Activated naive CD8-positive, alpha-beta T cell treated with anti-CD3 and anti-CD28 coated beads, Interleukin-2, amount 50 U/mL, for 16 hours (primary cell): ENCODE measurements around the gene ERN2.

ENCODE experiments used
- DNase-seq: peaks from one replicate; pipeline ENCODE4 v3.0.0-alpha.2; 2020; ENCODE audit warnings: low read depth, low spot score

Gene ERN2

DNA sequence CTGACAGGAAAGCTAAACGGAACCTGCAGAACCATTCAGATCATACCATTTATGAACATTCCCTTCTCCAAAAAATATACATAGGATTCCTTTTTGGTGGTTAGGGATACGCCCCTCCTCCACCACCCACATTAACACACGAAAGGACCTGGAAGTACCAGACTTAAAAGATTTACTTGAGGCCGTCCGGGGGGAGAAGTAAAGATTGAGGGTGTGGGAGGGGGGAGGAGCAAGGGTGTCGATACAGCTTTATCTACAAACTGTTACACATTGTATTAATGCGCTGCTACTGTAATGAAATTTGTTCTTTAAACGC lies 72.4 kb downstream of the ERN2 start:
- no peak for DNase-seq
